HEK293 (cell line): ENCODE results near the gene TSSK3.

Source experiments
- KLF17 ChIP-seq: fragments of 450-650 bp; formaldehyde crosslinking; IDR thresholded peaks from 2 replicates; pipeline ENCODE4 v1.5.1; 2016; ENCODE audit warnings: missing biosample characterization, missing genetic modification characterization
- MEIS1 ChIP-seq: sonication (generic); formaldehyde crosslinking; IDR thresholded peaks from 2 replicates; pipeline ENCODE4 v1.8.1; 2022; ENCODE audit warnings: missing genetic modification reagents, mild to moderate bottlenecking, borderline replicate concordance
- PBX3 ChIP-seq: sonication (generic); formaldehyde crosslinking; IDR thresholded peaks from 2 replicates; pipeline ENCODE4 v1.8.1; 2022; ENCODE audit warnings: mild to moderate bottlenecking, moderate library complexity, missing genetic modification reagents
- WT1 ChIP-seq: fragments of 450-650 bp; formaldehyde crosslinking; IDR thresholded peaks from 2 replicates; pipeline ENCODE4 v1.5.1; 2016; ENCODE audit warnings: missing biosample characterization, missing genetic modification characterization
- ZFP41 ChIP-seq: fragments of 450-650 bp; formaldehyde crosslinking; IDR thresholded peaks from 2 replicates; pipeline ENCODE4 v1.5.1; 2016; ENCODE audit warnings: missing biosample characterization, missing genetic modification characterization, borderline replicate concordance
- ZNF214 ChIP-seq: fragments of 450-650 bp; formaldehyde crosslinking; IDR thresholded peaks from 2 replicates; pipeline ENCODE4 v1.5.1; 2017; ENCODE audit warnings: missing biosample characterization, mild to moderate bottlenecking, missing genetic modification characterization, borderline replicate concordance
- ZNF223 ChIP-seq: fragments of 450-650 bp; formaldehyde crosslinking; IDR thresholded peaks from 2 replicates; pipeline ENCODE4 v1.5.1; 2016; ENCODE audit warnings: missing biosample characterization, missing genetic modification characterization
- ZNF26 ChIP-seq: fragments of 450-650 bp; formaldehyde crosslinking; IDR thresholded peaks from 2 replicates; pipeline ENCODE4 v1.5.1; 2016; ENCODE audit warnings: missing biosample characterization, missing genetic modification characterization
- ZNF274 ChIP-seq, 2 experiments: fragments of 200-500 bp in 1 of 2; fragments of 450-650 bp in 1 of 2; sonication (Bioruptor generic) in 1 of 2; formaldehyde crosslinking in 1 of 2; IDR thresholded peaks; 2 replicates each; pipeline versions ENCODE4 v1.5.1 to v1.6.1; 2014 to 2016; ENCODE audit warnings: borderline replicate concordance in 1 of 2, inconsistent platforms in 1 of 2, low read length in 1 of 2, missing biosample characterization in 1 of 2, missing genetic modification characterization in 1 of 2
- ZNF302 ChIP-seq: fragments of 450-650 bp; formaldehyde crosslinking; IDR thresholded peaks from 2 replicates; pipeline ENCODE4 v1.5.1; 2016; ENCODE audit warnings: missing biosample characterization, missing genetic modification characterization, low read depth
- ZNF311 ChIP-seq: fragments of 450-650 bp; formaldehyde crosslinking; IDR thresholded peaks from 2 replicates; pipeline ENCODE4 v1.5.1; 2017; ENCODE audit warnings: missing biosample characterization, missing genetic modification characterization, borderline replicate concordance
- ZNF530 ChIP-seq: fragments of 450-650 bp; formaldehyde crosslinking; IDR thresholded peaks from 2 replicates; pipeline ENCODE4 v1.5.1; 2016; ENCODE audit warnings: low read depth, missing biosample characterization, missing genetic modification characterization
- ZNF600 ChIP-seq: fragments of 450-650 bp; formaldehyde crosslinking; IDR thresholded peaks from 2 replicates; pipeline ENCODE4 v1.5.1; 2016; ENCODE audit warnings: missing biosample characterization, missing genetic modification characterization
- TF ChIP-seq, protein P1 (sequence below): fragments of 450-650 bp; formaldehyde crosslinking; IDR thresholded peaks from 2 replicates; pipeline ENCODE4 v1.5.1; 2016; ENCODE audit warnings: missing biosample characterization, missing genetic modification characterization
- TF ChIP-seq, protein P2 (sequence below): fragments of 450-650 bp; formaldehyde crosslinking; IDR thresholded peaks from 2 replicates; pipeline ENCODE4 v1.5.1; 2016; ENCODE audit warnings: missing biosample characterization, missing genetic modification characterization
- TF ChIP-seq, protein P3 (sequence below): fragments of 450-650 bp; formaldehyde crosslinking; IDR thresholded peaks from 2 replicates; pipeline ENCODE4 v1.5.1; 2016; ENCODE audit warnings: missing biosample characterization, missing genetic modification characterization
- TF ChIP-seq, protein P4 (sequence below): fragments of 450-650 bp; formaldehyde crosslinking; conservative IDR thresholded peaks from 2 replicates; pipeline ENCODE4 v1.5.1; 2016; ENCODE audit warnings: low read depth, missing biosample characterization, missing genetic modification characterization
- TF ChIP-seq, protein P5 (sequence below): fragments of 450-650 bp; formaldehyde crosslinking; IDR thresholded peaks from 2 replicates; pipeline ENCODE4 v1.5.1; 2016; ENCODE audit warnings: missing biosample characterization, missing genetic modification characterization, borderline replicate concordance
- TF ChIP-seq, protein P6 (sequence below): fragments of 450-650 bp; formaldehyde crosslinking; IDR thresholded peaks from 2 replicates; pipeline ENCODE4 v1.5.1; 2016; ENCODE audit warnings: missing biosample characterization, missing genetic modification characterization

Gene TSSK3

GRCh38 chr1:32394141-32394889 lies 32.0 kb downstream of the TSSK3 start, which contains the start of gene BSDC1 (continued):
- TF ChIP-seq, protein P1, sequence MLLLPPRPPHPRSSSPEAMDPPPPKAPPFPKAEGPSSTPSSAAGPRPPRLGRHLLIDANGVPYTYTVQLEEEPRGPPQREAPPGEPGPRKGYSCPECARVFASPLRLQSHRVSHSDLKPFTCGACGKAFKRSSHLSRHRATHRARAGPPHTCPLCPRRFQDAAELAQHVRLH = peak; percentile 47; the same call in 1 of the 2 replicates
- no peak for TF ChIP-seq ZFP41 (tag by site-specific recombination)
- no peak for TF ChIP-seq ZNF311 (tag by site-specific recombination)
- TF ChIP-seq KLF17 (tag by site-specific recombination) = peak; percentile 65; the same call in 1 of the 2 replicates
- TF ChIP-seq, protein P2, sequence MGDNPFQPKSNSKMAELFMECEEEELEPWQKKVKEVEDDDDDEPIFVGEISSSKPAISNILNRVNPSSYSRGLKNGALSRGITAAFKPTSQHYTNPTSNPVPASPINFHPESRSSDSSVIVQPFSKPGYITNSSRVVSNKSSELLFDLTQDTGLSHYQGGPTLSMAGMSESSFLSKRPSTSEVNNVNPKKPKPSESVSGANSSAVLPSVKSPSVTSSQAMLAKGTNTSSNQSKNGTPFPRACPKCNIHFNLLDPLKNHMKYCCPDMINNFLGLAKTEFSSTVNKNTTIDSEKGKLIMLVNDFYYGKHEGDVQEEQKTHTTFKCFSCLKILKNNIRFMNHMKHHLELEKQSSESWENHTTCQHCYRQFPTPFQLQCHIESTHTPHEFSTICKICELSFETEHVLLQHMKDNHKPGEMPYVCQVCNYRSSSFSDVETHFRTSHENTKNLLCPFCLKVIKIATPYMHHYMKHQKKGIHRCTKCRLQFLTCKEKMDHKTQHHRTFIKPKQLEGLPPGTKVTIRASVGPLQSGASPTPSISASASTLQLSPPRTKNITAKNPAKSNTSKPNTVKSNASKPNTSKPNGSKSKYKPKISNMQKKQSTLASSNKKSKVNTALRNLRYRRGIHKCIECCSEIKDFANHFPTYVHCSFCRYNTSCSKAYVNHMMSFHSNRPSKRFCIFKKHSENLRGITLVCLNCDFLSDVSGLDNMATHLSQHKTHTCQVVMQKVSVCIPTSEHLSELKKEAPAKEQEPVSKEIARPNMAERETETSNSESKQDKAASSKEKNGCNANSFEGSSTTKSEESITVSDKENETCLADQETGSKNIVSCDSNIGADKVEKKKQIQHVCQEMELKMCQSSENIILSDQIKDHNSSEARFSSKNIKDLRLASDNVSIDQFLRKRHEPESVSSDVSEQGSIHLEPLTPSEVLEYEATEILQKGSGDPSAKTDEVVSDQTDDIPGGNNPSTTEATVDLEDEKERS (tag by site-specific recombination) = peak; percentile 71; the same call in 1 of the 2 replicates
- TF ChIP-seq WT1 (tag by site-specific recombination) = no peak
- no peak for TF ChIP-seq ZNF302 (tag by site-specific recombination)
- TF ChIP-seq, protein P3, sequence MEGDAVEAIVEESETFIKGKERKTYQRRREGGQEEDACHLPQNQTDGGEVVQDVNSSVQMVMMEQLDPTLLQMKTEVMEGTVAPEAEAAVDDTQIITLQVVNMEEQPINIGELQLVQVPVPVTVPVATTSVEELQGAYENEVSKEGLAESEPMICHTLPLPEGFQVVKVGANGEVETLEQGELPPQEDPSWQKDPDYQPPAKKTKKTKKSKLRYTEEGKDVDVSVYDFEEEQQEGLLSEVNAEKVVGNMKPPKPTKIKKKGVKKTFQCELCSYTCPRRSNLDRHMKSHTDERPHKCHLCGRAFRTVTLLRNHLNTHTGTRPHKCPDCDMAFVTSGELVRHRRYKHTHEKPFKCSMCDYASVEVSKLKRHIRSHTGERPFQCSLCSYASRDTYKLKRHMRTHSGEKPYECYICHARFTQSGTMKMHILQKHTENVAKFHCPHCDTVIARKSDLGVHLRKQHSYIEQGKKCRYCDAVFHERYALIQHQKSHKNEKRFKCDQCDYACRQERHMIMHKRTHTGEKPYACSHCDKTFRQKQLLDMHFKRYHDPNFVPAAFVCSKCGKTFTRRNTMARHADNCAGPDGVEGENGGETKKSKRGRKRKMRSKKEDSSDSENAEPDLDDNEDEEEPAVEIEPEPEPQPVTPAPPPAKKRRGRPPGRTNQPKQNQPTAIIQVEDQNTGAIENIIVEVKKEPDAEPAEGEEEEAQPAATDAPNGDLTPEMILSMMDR = no peak
- TF ChIP-seq, protein P4, sequence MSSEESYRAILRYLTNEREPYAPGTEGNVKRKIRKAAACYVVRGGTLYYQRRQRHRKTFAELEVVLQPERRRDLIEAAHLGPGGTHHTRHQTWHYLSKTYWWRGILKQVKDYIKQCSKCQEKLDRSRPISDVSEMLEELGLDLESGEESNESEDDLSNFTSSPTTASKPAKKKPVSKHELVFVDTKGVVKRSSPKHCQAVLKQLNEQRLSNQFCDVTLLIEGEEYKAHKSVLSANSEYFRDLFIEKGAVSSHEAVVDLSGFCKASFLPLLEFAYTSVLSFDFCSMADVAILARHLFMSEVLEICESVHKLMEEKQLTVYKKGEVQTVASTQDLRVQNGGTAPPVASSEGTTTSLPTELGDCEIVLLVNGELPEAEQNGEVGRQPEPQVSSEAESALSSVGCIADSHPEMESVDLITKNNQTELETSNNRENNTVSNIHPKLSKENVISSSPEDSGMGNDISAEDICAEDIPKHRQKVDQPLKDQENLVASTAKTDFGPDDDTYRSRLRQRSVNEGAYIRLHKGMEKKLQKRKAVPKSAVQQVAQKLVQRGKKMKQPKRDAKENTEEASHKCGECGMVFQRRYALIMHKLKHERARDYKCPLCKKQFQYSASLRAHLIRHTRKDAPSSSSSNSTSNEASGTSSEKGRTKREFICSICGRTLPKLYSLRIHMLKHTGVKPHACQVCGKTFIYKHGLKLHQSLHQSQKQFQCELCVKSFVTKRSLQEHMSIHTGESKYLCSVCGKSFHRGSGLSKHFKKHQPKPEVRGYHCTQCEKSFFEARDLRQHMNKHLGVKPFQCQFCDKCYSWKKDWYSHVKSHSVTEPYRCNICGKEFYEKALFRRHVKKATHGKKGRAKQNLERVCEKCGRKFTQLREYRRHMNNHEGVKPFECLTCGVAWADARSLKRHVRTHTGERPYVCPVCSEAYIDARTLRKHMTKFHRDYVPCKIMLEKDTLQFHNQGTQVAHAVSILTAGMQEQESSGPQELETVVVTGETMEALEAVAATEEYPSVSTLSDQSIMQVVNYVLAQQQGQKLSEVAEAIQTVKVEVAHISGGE (tag by site-specific recombination) = peak; percentile 37; the same call in 1 of the 2 replicates
- TF ChIP-seq, protein P5, sequence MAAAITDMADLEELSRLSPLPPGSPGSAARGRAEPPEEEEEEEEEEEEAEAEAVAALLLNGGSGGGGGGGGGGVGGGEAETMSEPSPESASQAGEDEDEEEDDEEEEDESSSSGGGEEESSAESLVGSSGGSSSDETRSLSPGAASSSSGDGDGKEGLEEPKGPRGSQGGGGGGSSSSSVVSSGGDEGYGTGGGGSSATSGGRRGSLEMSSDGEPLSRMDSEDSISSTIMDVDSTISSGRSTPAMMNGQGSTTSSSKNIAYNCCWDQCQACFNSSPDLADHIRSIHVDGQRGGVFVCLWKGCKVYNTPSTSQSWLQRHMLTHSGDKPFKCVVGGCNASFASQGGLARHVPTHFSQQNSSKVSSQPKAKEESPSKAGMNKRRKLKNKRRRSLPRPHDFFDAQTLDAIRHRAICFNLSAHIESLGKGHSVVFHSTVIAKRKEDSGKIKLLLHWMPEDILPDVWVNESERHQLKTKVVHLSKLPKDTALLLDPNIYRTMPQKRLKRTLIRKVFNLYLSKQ = no peak
- no peak for TF ChIP-seq ZNF214
- TF ChIP-seq, protein P6, sequence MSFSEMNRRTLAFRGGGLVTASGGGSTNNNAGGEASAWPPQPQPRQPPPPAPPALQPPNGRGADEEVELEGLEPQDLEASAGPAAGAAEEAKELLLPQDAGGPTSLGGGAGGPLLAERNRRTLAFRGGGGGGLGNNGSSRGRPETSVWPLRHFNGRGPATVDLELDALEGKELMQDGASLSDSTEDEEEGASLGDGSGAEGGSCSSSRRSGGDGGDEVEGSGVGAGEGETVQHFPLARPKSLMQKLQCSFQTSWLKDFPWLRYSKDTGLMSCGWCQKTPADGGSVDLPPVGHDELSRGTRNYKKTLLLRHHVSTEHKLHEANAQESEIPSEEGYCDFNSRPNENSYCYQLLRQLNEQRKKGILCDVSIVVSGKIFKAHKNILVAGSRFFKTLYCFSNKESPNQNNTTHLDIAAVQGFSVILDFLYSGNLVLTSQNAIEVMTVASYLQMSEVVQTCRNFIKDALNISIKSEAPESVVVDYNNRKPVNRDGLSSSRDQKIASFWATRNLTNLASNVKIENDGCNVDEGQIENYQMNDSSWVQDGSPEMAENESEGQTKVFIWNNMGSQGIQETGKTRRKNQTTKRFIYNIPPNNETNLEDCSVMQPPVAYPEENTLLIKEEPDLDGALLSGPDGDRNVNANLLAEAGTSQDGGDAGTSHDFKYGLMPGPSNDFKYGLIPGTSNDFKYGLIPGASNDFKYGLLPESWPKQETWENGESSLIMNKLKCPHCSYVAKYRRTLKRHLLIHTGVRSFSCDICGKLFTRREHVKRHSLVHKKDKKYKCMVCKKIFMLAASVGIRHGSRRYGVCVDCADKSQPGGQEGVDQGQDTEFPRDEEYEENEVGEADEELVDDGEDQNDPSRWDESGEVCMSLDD (tag by site-specific recombination) = peak; percentile 81
- TF ChIP-seq ZNF274 (IDR thresholded peaks at IDR 0.05; ENCODE audit: low read length) = no peak
- no peak for TF ChIP-seq ZNF274 (tag by site-specific recombination; IDR thresholded peaks at IDR 0.05; ENCODE audit: borderline replicate concordance)
- TF ChIP-seq ZNF530 (tag by site-specific recombination) = no peak
- no peak for TF ChIP-seq MEIS1 (CRISPR knock-in tag)
- TF ChIP-seq PBX3 (CRISPR knock-in tag) = 0 out of 2 replicates have a peak, but pooled peaks have one; percentile 67
- peak; percentile 79 for TF ChIP-seq ZNF600 (tag by site-specific recombination)
- TF ChIP-seq ZNF26 = no peak
- no peak for TF ChIP-seq ZNF223
